OCI-LY7 (cell line): ENCODE results near the gene CNDP2. TPM values are rescaled to one million over a fixed set of nuclear protein-coding genes. Genes with fewer than 3 reads are reported as not detected.

Experiments
- BruUV-seq: library from RNA; stranded (reverse); fragments of 400-500 nt; replicated peaks from 2 replicates; lab custom pipeline; 2021; lab: Mats Ljungman, UMichigan
- CTCF ChIA-PET: fragments of 300-600 bp; sonication (Branson Sonifier 250); formaldehyde crosslinking; loops from one replicate; lab custom pipeline; 2022; ENCODE audit warnings: antibody characterized with exemption; ENCODE audit not compliant: unreplicated experiment; lab: Charles Lee
- POLR2A ChIA-PET: fragments of 300-600 bp; sonication (Branson Sonifier 250); formaldehyde crosslinking; loops from one replicate; lab custom pipeline; 2022; ENCODE audit warnings: antibody characterized with exemption; lab: Charles Lee
- DNase-seq: peaks from one replicate; pipeline ENCODE4 v3.0.0-alpha.2; 2015; ENCODE audit warnings: low spot score
- H2AFZ ChIP-seq: fragments of 200-600 bp; sonication (generic), shearing (Covaris generic); 2 replicates; pipeline ENCODE4 v1.6.1; 2014; ENCODE audit warnings: mild to moderate bottlenecking, antibody characterized with exemption, low read length, moderate library complexity
- H3K27ac ChIP-seq: fragments of 200-600 bp; sonication (generic); 2 replicates; pipeline ENCODE4 v1.5.1; 2014; ENCODE audit warnings: mixed run types, low read depth, mild to moderate bottlenecking, moderate library complexity, low read length, inconsistent platforms; ENCODE audit not compliant: poor library complexity, severe bottlenecking
- H3K36me3 ChIP-seq: fragments of 200-600 bp; sonication (generic); 2 replicates; pipeline ENCODE4 v1.6.1; 2014; ENCODE audit warnings: mild to moderate bottlenecking, antibody characterized with exemption, low read length, moderate library complexity, mixed read lengths; ENCODE audit not compliant: insufficient read depth
- H3K4me1 ChIP-seq: fragments of 200-600 bp; sonication (generic); 2 replicates; pipeline ENCODE4 v1.5.1; 2014; ENCODE audit warnings: mild to moderate bottlenecking, low read length; ENCODE audit not compliant: insufficient read depth, poor library complexity, severe bottlenecking
- H3K4me2 ChIP-seq: fragments of 200-600 bp; sonication (generic); 2 replicates; pipeline ENCODE4 v1.6.1; 2014; ENCODE audit warnings: mild to moderate bottlenecking, low read length
- H3K4me3 ChIP-seq: fragments of 200-600 bp; sonication (generic); 2 replicates; pipeline ENCODE4 v1.5.1; 2014; ENCODE audit warnings: mild to moderate bottlenecking, low read depth, low read length; ENCODE audit not compliant: poor library complexity, severe bottlenecking
- H3K79me2 ChIP-seq: fragments of 200-600 bp; sonication (generic); 2 replicates; pipeline ENCODE4 v1.6.1; 2016; ENCODE audit warnings: low read depth, mild to moderate bottlenecking, low read length, moderate library complexity, mixed read lengths; ENCODE audit not compliant: insufficient read depth
- H3K9me2 ChIP-seq: fragments of 200-600 bp; sonication (generic); 2 replicates; pipeline ENCODE4 v1.6.1; 2016; ENCODE audit warnings: mild to moderate bottlenecking, low read length, mixed read lengths; ENCODE audit not compliant: insufficient read depth
- H3K9me3 ChIP-seq: fragments of 200-600 bp; sonication (generic); 2 replicates; pipeline ENCODE4 v1.6.1; 2014; ENCODE audit warnings: mild to moderate bottlenecking, mixed run types, low read length, mixed read lengths
- H4K20me1 ChIP-seq: fragments of 200-600 bp; sonication (generic); 2 replicates; pipeline ENCODE4 v1.6.1; 2014; ENCODE audit warnings: mild to moderate bottlenecking, antibody characterized with exemption, low read length, moderate library complexity, mixed read lengths; ENCODE audit not compliant: insufficient read depth
- EZH2phosphoT487 ChIP-seq: fragments of 200-600 bp; sonication (generic); IDR thresholded peaks from 2 replicates; pipeline ENCODE4 v1.6.1; 2018; ENCODE audit warnings: low read depth, borderline replicate concordance, mild to moderate bottlenecking, mixed run types, antibody characterized with exemption, low read length, moderate library complexity, mixed read lengths
- intact Hi-C: fragments of 100-400 bp; cut with micrococcal nuclease; formaldehyde crosslinking; loops from one replicate; pipeline ENCODE4 v1.10.0; 2022; ENCODE audit not compliant: unreplicated experiment
- total RNA-seq, 2 experiments: library from RNA; depleted of rRNA in 1 of 2; stranded (reverse); fragments of >200 nt in 1 of 2; shearing (Covaris generic) in 1 of 2; gene quantifications; 2 replicates each; pipeline ENCODE4 v1.2.3, GENCODE V29; 2014 to 2022
- TF ChIP-seq, protein P1 (sequence below): fragments of 200-600 bp; sonication (generic); conservative IDR thresholded peaks from 2 replicates; pipeline ENCODE4 v1.5.1; 2014; ENCODE audit warnings: mild to moderate bottlenecking, antibody characterized with exemption, low read length, moderate library complexity, mixed read lengths

Gene CNDP2
- total RNA-seq, 2 experiments from 2014 or later: 28.5 to 94.8 TPM

DNA sequence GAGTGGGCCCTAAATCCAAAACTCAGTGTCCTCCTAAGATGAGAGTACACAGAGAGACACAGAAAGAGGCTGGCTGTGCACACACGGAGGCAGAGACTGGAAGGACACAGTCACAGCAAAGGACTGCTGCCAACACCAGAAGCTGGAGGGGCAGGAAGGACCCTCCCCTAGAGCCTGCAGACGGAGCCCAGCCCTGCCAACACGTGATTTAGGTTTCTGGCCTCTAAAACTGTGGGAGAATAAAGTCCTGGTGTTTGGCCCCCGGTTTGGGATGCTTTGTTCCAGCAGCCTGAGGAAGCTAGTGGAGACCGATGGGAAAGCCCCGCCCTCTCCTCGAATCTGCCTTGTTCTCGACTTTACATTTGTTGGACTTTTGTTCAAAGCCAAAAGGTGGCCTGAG lies 48.7 kb downstream of the CNDP2 start:
- POLR2A ChIA-PET: no interaction called here
- TF ChIP-seq, protein P1, sequence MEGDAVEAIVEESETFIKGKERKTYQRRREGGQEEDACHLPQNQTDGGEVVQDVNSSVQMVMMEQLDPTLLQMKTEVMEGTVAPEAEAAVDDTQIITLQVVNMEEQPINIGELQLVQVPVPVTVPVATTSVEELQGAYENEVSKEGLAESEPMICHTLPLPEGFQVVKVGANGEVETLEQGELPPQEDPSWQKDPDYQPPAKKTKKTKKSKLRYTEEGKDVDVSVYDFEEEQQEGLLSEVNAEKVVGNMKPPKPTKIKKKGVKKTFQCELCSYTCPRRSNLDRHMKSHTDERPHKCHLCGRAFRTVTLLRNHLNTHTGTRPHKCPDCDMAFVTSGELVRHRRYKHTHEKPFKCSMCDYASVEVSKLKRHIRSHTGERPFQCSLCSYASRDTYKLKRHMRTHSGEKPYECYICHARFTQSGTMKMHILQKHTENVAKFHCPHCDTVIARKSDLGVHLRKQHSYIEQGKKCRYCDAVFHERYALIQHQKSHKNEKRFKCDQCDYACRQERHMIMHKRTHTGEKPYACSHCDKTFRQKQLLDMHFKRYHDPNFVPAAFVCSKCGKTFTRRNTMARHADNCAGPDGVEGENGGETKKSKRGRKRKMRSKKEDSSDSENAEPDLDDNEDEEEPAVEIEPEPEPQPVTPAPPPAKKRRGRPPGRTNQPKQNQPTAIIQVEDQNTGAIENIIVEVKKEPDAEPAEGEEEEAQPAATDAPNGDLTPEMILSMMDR: no peak
- TF ChIP-seq EZH2phosphoT487: no peak
- CTCF ChIA-PET: no interaction called here
- no peak overlapping the region for H3K4me2 ChIP-seq
- H4K20me1 ChIP-seq: no peaks in the 10 kb centered on the region
- no peaks in the 10 kb centered on the region for H3K4me1 ChIP-seq
- H3K36me3 ChIP-seq: no peaks in the 10 kb centered on the region
- no peak overlapping the region for H2AFZ ChIP-seq
- H3K79me2 ChIP-seq: no peaks in the 10 kb centered on the region
- no peaks in the 10 kb centered on the region for H3K9me2 ChIP-seq
- intact Hi-C loops: no loop called here
- BruUV-seq: no TSS peak
- H3K9me3 ChIP-seq: no peaks in the 10 kb centered on the region
- no peak overlapping the region for H3K27ac ChIP-seq
- no peak for DNase-seq
- H3K4me3 ChIP-seq: no peak overlapping the region

DNA sequence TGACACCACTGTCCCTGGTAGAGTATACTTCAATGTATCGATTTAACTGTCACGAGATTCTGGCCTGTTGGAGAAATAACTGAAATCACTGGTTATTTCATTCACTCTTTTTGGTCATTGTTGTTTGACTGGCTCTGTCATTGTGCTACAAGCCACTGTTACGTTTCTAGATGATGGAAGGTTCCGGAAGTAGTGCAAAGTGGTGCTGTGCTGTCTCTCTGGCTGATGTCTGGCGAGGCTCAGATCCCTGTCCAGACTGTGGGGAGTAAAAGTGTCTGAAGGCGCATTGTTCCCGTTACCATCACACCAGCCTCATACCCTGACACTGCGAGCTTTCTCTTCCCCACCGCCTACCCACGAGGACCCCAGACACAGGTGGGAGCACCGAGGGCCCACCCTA lies 49.8 kb downstream of the CNDP2 start:
- BruUV-seq: no TSS peak
- no peak for DNase-seq
- no peaks in the 10 kb centered on the region for H3K9me3 ChIP-seq
- H3K9me2 ChIP-seq: no peaks in the 10 kb centered on the region
- no peak overlapping the region for H3K27ac ChIP-seq
- H2AFZ ChIP-seq: no peak overlapping the region
- no peak overlapping the region for H3K4me2 ChIP-seq
- H3K4me3 ChIP-seq: no peak overlapping the region
- TF ChIP-seq, protein P1: no peak
- no peak for TF ChIP-seq EZH2phosphoT487
- no peaks in the 10 kb centered on the region for H3K79me2 ChIP-seq
- POLR2A ChIA-PET: no interaction called here
- H3K4me1 ChIP-seq: no peaks in the 10 kb centered on the region
- H3K36me3 ChIP-seq: no peaks in the 10 kb centered on the region
- CTCF ChIA-PET: no interaction called here
- intact Hi-C loops: no loop called here
- H4K20me1 ChIP-seq: no peaks in the 10 kb centered on the region

DNA sequence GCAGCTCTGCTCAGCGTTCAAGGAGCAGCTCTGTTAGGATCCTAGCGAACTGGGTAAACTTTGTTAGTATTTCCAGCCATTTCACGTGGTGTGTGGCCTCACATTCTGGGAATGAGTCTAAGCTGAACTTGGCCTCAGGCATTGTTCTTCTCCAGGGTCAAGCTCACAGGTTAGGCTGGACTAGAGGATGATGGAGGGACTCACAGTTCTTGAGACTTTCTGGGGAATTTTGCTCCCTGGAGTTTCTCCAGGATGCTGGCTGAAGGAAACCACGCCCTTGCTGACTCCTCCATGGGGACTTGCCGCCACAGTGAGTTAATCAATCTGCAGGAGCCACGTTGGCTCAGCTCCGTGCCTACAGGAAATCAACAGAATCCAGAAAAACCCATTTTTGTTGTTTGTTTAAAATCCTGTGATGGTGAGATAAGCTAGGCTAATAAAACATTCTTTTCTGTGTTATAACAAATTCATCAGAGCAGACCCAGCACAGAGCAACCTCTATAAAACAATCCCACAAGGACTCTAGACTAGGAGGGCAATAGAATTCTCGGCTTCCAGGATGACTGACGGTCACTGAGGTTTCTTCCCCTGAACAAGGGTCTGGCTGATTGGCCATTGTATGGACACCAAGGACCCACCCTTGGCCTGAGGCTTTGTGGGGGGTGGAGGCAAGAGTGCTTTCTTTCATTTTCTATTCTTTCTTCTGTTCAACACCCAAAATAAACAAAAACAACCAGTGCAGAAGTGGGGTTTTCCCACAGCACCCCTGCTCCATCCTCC lies 50.8 kb downstream of the CNDP2 start:
- TF ChIP-seq EZH2phosphoT487: no peak
- TF ChIP-seq, protein P1: no peak

More for the DNA sequence above, 50.8 kb downstream of the CNDP2 start:
- CTCF ChIA-PET: no interaction called here
- H3K4me1 ChIP-seq: no peaks in the 10 kb centered on the region
- H3K9me2 ChIP-seq: no peaks in the 10 kb centered on the region
- no peak overlapping the region for H3K27ac ChIP-seq
- no peaks in the 10 kb centered on the region for H3K9me3 ChIP-seq
- BruUV-seq: no TSS peak
- H3K79me2 ChIP-seq: no peaks in the 10 kb centered on the region
- H3K4me2 ChIP-seq: no peak overlapping the region
- no peaks in the 10 kb centered on the region for H4K20me1 ChIP-seq
- no peak overlapping the region for H2AFZ ChIP-seq
- H3K36me3 ChIP-seq: no peaks in the 10 kb centered on the region
- DNase-seq: no peak
- POLR2A ChIA-PET: no interaction called here
- H3K4me3 ChIP-seq: no peak overlapping the region
- intact Hi-C loops: no loop called here
